DMS 273 treated with DMSO at 0.1 percent for 48 hours (cell line): ENCODE data around the gene OR4M1.
"Not testable (repeated sequence)": the region's sequence is repeated elsewhere in the genome, so short reads cannot be mapped to it uniquely, and the experiment has no call there.

Experiments used
- DNase-seq: peaks from one replicate; lab custom pipeline; 2025; lab: John Stamatoyannopoulos, UW

Gene OR4M1

GRCh38 chr14:19773204-19773603 lies at the start of gene OR4M1:
Gene OR4M1 (plus strand): TSS chr14:19773504. CDS start chr14:19780323, 6,819 bp downstream.
- not testable (repeated sequence) for DNase-seq

GRCh38 chr14:19729359-19729758 lies 43.9 kb upstream of the OR4M1 start:
- DNase-seq = no peak

DNA sequence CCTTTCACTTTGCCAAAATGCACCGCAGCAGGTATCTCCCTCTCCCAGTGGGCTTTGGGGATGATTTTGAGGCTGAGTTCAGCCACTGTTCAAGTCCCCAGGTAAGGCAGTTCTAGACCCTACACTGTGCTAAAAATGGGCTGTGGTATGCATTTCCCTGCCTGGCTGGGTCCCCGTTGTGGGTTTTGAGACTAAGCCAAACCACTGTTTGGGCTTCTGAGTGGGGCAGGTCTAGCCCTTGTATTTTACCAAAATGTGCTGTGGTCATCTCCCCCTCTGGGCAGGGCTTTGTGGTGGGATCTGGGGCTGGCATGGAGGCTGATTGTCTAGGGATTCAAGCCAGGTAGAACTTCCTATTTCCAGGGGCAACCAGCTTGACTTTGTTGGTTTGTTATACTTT lies 43.5 kb upstream of the OR4M1 start:
- DNase-seq = no peak

DNA sequence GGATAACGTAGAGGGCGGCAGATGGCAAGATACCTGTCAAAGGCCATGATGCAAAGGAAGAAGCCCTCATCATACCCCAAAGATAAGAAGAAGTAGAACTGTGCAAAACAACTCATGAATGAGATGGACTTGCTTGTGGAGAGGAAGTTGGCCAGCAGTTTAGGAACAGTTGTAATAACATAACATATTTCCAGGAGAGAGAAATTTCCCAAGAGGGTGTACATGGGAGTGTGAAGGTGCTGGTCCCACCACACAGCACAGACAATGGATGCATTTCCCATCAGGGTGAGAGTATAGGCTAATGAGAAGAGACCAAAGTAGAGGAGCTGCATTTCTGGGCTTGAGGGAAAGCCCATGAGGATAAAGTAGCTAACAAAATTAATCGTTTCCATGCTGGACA lies 39.4 kb upstream of the OR4M1 start:
- not testable (repeated sequence) for DNase-seq

- no peak for DNase-seq
Observed at GRCh38 chr14:19743256-19743655, 30.0 kb upstream of the OR4M1 start, which contains the start of gene OR4Q3. Gene OR4Q3 (plus strand): TSS chr14:19743571.

- DNase-seq = not testable (repeated sequence)
Observed at GRCh38 chr14:19752316-19752715, 21.0 kb upstream of the OR4M1 start.

DNA sequence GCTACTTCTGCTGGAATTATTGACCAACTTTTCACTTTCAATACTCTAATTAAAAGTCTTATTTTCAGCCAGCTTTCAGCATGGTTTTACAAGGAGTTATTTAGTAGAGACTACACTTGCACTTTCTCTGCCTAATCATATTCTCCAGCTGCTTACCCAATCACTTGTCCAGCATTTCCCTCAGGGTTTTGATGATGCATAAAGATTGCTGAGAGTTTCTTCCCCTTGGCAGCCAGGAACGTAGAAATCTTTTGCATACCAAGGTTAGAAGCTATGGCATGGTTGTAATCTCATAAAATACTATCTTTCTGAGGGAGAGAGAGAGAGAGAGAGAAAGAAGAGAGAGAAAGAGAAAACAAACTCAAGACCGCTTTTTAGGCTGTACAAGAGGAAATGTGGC lies 19.1 kb upstream of the OR4M1 start:
- no peak for DNase-seq

- not testable (repeated sequence) for DNase-seq
Observed at GRCh38 chr14:19771491-19771890, 1.8 kb upstream of the OR4M1 start.

GRCh38 chr14:19771895-19772430 lies 1.3 kb upstream of the OR4M1 start:
- no peak for DNase-seq

GRCh38 chr14:19772454-19772853 lies 850 bp upstream of the OR4M1 start:
- DNase-seq = not testable (repeated sequence)

DNA sequence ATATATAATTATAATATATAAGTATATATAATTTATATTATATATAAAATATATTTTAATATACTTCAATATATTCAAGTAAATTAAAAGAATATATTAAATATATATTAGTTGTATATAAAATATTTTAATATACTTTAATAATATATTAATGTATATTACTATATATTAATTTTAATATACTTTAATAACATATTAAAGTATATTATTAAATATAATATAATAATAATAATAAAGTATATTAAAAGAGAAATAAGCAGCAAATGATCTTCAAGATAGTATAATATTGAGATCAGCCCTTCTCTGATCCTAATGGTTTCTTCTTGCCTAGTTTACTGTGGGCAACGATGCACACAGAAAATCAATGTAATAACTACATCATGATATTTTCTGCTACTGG lies 2.3 kb downstream of the OR4M1 start:
- DNase-seq = no peak

DNA sequence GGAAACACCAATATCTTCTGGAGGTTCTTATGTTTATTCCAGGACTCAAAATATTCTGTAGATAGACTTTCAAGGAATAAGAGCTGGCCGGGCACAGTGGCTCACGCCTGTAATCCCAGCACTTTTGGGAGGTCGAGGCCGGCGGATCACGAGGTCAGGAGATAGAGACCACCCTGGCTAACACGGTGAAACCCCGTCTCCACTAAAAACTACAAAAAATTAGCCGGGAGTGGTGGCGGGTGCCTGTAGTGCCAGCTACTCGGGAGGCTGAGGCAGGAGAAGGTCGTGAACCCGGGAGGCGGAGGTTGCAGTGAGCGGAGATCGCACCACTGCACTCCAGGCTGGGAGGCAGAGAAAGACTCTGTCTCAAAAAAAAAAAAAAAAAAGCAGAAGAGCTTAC lies 12.5 kb downstream of the OR4M1 start:
- DNase-seq = not testable (repeated sequence)

DNA sequence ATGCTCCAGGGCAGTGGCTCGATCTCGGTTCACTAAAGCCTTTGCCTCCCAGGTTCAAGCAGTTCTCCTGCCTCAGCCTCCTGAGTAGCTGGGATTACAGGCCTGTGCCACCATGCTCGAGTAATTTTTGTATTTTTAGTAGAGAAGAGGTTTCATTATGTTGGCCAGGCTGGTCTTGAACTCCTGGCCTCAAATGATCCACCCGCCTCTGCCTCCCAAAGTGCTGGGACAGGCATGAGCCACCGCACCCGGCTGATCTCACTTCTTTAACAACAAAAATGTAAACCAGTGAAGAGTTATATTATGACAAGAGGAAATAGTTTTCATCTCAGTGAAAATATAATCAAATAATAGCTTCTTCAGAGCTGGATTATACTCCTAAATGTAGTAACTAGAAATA lies 14.0 kb downstream of the OR4M1 start:
- DNase-seq = not testable (repeated sequence)

DNA sequence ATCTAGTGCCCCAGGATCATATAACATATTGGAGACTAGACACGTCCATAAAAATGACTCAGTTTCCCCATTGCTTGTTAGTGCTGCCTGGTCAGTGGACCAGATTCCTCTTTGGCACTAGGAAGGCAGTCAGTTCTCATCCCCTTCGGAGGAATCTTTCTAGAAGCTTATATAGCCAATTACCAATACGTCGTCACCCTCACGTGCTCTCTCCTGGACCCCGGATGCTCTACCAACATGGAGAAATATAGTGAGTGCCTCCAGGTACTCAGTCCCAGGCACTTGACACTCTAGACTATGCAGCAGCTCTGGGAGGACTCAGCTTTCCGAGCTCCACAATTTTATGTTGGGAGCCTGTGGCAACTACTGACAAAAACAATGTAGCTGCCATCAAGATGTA lies 14.8 kb downstream of the OR4M1 start:
- not testable (repeated sequence) for DNase-seq

- DNase-seq = not testable (repeated sequence)
Observed at GRCh38 chr14:19796520-19797108, 23.3 kb downstream of the OR4M1 start.

DNA sequence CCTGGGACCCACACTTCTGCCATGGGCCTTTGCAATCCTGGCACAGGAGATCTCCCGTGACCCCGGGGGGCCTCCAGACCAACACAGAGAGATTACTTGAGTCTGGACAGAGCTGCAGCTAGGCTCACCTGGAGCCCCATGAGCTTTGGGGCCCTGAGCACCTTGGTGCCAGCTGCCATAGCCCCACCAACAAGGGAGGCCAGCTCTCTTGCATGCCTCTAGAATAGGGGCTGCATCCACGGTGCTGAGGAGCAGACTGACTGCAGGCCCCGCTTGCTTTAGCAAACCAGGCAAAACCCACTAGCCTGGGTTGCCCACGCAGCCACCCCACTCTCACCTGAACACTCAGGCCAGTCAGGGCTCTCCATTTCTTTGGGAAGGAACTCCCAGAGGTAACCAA lies 26.6 kb downstream of the OR4M1 start:
- DNase-seq = no peak

- DNase-seq = peak; percentile 70
Observed at GRCh38 chr14:19800282-19801117, 27.2 kb downstream of the OR4M1 start.

GRCh38 chr14:19801118-19801464 lies 27.8 kb downstream of the OR4M1 start:
- no peak for DNase-seq

GRCh38 chr14:19803470-19803869 lies 30.2 kb downstream of the OR4M1 start, which contains the start of gene OR4N2:
Gene OR4N2 (plus strand): TSS chr14:19803770. CDS start chr14:19827449, 23,679 bp downstream.
- DNase-seq = not testable (repeated sequence)

DNA sequence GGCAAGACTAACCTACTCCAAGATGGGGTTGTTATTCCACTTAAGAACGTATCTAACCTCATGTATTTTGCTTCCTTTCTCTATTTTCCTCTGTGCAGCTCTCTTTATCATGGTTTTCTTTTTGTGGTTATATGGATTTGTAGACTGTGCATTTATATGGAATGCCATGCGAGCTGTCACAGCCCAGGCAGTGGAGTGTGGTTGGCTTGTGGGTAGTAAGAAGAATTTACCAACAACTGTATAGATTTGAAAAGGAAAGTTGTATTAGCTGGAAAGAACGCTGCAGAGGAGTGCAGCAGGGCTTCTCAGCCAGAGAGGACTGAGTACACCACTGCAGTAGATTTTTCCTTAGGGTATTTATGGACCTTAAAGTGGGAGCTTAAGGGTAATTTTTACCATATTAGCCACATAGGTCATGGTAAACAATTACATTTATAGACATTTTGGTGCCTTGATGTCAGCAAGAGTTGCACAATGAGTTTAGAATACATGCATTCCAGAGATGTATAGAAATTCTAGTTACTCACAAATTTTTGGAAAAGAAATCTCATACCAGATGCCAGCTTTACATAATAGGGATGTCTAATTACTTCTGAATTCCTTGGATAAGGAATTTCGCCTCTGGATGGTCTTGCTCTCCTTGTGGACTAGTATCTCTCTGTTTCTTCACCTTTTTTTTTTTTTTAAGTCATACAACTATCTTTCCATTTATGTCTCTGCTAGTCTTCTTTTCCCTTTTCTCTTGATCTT lies 40.0 kb downstream of the OR4M1 start:
- not testable (repeated sequence) for DNase-seq

- DNase-seq = not testable (repeated sequence)
Observed at GRCh38 chr14:19819879-19820278, 46.6 kb downstream of the OR4M1 start.

DNA sequence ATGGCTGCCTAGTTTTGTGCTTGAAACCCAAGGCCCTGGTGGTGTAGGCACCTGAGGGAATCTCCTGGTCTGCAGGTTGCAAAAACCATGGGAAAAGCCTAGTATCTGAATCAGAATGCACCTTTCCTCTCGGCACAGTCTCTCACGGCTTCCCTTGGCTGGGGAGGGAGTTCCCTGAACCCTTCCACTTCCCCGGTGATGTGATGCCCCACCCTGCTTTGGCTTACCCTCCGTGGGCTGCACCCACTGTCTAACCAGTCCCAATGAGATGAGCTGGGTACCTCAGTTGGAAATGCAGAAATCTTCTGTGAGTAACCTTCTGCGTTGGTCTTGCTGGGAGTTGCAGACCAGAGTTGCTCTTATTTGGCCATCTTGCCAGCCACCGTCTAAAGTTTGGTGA lies 47.7 kb downstream of the OR4M1 start:
- not testable (repeated sequence) for DNase-seq
